GM12878 (cell line): Measurements from ENCODE around the gene SPN. TPM values are rescaled to one million over a fixed set of nuclear protein-coding genes. Genes with fewer than 3 reads are reported as not detected.

ENCODE experiments used
- ATAC-seq: fragments of 200-7000 bp; cut with Tn5 transposase; 3 replicates; pipeline ENCODE4 v1.9.1; 2020; ENCODE audit warnings: mild to moderate bottlenecking, moderate library complexity
- BruUV-seq: library from RNA; stranded (reverse); fragments of 400-500 nt; replicated peaks from 2 replicates; lab custom pipeline; 2021; lab: Mats Ljungman, UMichigan
- CTCF ChIA-PET: fragments of 300-600 bp; sonication (Branson Sonifier 250); formaldehyde crosslinking; extraction: SDS; loops from one replicate; lab custom pipeline; 2021; ENCODE audit warnings: inconsistent platforms; lab: Yijun Ruan, JAX
- POLR2A ChIA-PET: fragments of 350-600 bp; formaldehyde crosslinking; extraction: SDS; loops from one replicate; lab custom pipeline; 2021; ENCODE audit warnings: inconsistent platforms; lab: Charles Lee
- RAD21 ChIA-PET: fragments of 300-600 bp; sonication (Branson Sonifier 250); formaldehyde crosslinking; loops from one replicate; lab custom pipeline; 2023; ENCODE audit warnings: antibody characterized with exemption; ENCODE audit not compliant: unreplicated experiment; lab: Charles Lee
- SMC1A ChIA-PET: fragments of 300-600 bp; sonication (Branson Sonifier 250); formaldehyde crosslinking; loops from one replicate; lab custom pipeline; 2023; ENCODE audit not compliant: unreplicated experiment, uncharacterized antibody; lab: Charles Lee
- DNase-seq: peaks from one replicate; pipeline ENCODE4 v3.0.0-alpha.2; 2011; ENCODE audit warnings: low read depth, low spot score
- FAIRE-seq: peaks from 3 replicates; lab custom pipeline; 2011; peaks lifted over from hg19 to GRCh38; lab: Jason Lieb, UNC
- H2AFZ ChIP-seq: 2 replicates; pipeline ENCODE4 v1.6.0; 2011; ENCODE audit warnings: low read depth, low read length, control low read depth; ENCODE audit not compliant: control insufficient read depth
- H3K27ac ChIP-seq: 2 replicates; pipeline ENCODE4 v1.5.1; 2011; ENCODE audit warnings: control low read depth; ENCODE audit not compliant: control insufficient read depth, insufficient read depth
- H3K27me3 ChIP-seq, 2 experiments: replicated peaks in 1 of 2; 2 replicates each; pipeline versions ENCODE4 v1.6.0 to v1.6.1; 2011; ENCODE audit warnings: low read length in 1 of 2; ENCODE audit not compliant: control insufficient read depth in 2 of 2, insufficient read depth in 2 of 2
- H3K36me3 ChIP-seq, 2 experiments: 2 replicates each; pipeline ENCODE4 v1.5.1; 2011; ENCODE audit warnings: low read length in 1 of 2; ENCODE audit not compliant: control insufficient read depth in 2 of 2, insufficient read depth in 2 of 2
- H3K4me1 ChIP-seq: 2 replicates; pipeline ENCODE4 v1.6.1; 2011; ENCODE audit warnings: mild to moderate bottlenecking, low read length, moderate library complexity, mixed read lengths; ENCODE audit not compliant: control insufficient read depth, insufficient read depth
- H3K4me2 ChIP-seq: 2 replicates; pipeline ENCODE4 v1.6.0; 2011; ENCODE audit warnings: control low read depth; ENCODE audit not compliant: control insufficient read depth, insufficient read depth
- H3K4me3 ChIP-seq: fragments of 200-600 bp; sonication (generic); 2 replicates; pipeline ENCODE4 v1.5.1; 2016
- H3K79me2 ChIP-seq: 2 replicates; pipeline ENCODE4 v1.6.0; 2011; ENCODE audit warnings: low read length; ENCODE audit not compliant: control insufficient read depth, insufficient read depth
- H3K9ac ChIP-seq: 2 replicates; pipeline ENCODE4 v1.8.0; 2011; ENCODE audit warnings: low read length, control low read depth, mixed read lengths; ENCODE audit not compliant: control insufficient read depth, insufficient read depth
- H3K9me3 ChIP-seq: replicated peaks from 3 replicates; pipeline ENCODE4 v1.5.1; 2011; ENCODE audit warnings: mild to moderate bottlenecking, low read length; ENCODE audit not compliant: control insufficient read depth, insufficient read depth
- H4K20me1 ChIP-seq: 2 replicates; pipeline ENCODE4 v1.6.0; 2011; ENCODE audit not compliant: control insufficient read depth, insufficient read depth
- BACH1 ChIP-seq: fragments of 450-650 bp; IDR thresholded peaks from 2 replicates; pipeline ENCODE4 v1.6.1; 2017; ENCODE audit warnings: mild to moderate bottlenecking, borderline replicate concordance
- BCL11A ChIP-seq: IDR thresholded peaks from 2 replicates; pipeline ENCODE4 v1.6.1; 2011; ENCODE audit warnings: low read depth, low read length
- CHD4 ChIP-seq: fragments of 200-600 bp; sonication (generic); IDR thresholded peaks from 2 replicates; pipeline ENCODE4 v1.6.1; 2016; ENCODE audit warnings: mild to moderate bottlenecking
- E4F1 ChIP-seq: fragments of 450-650 bp; IDR thresholded peaks from 2 replicates; pipeline ENCODE4 v1.6.1; 2018; ENCODE audit warnings: borderline replicate concordance, mild to moderate bottlenecking; ENCODE audit not compliant: partially characterized antibody
- IRF4 ChIP-seq: IDR thresholded peaks from 2 replicates; pipeline ENCODE4 v1.6.1; 2011; ENCODE audit warnings: low read depth, low read length
- NFYB ChIP-seq: IDR thresholded peaks from 2 replicates; pipeline ENCODE4 v1.6.1; 2011; ENCODE audit warnings: low read depth, mild to moderate bottlenecking, low read length, improper control_type of control experiment, moderate library complexity; ENCODE audit not compliant: insufficient read depth
- POLR2AphosphoS5 ChIP-seq: IDR thresholded peaks from 2 replicates; pipeline ENCODE4 v1.6.1; 2011; ENCODE audit warnings: mild to moderate bottlenecking, low read length, inconsistent platforms
- RUNX3 ChIP-seq: IDR thresholded peaks from 2 replicates; pipeline ENCODE4 v1.6.1; 2012; ENCODE audit warnings: low read length, inconsistent platforms
- SMAD5 ChIP-seq: IDR thresholded peaks from 2 replicates; pipeline ENCODE4 v1.6.1; 2016; ENCODE audit warnings: antibody characterized with exemption, low read depth
- WGBS: methylation state at CpG from one replicate; pipeline ENCODE4 v1.1.6; 2016; ENCODE audit warnings: low lambda C conversion rate; ENCODE audit not compliant: insufficient replicate concordance, insufficient coverage; ENCODE audit errors: missing lambda C conversion rate; 5-methylcytosine and 5-hydroxymethylcytosine counted together
- in situ Hi-C: fragments of 300-500 bp; cut with MboI; formaldehyde crosslinking; loops from 9 replicates; pipeline ENCODE4 v1.14.3; 2018; ENCODE audit warnings: mixed read lengths
- intact Hi-C: fragments of 100-400 bp; cut with micrococcal nuclease; formaldehyde crosslinking; loops from one replicate; pipeline ENCODE4 v1.14.2; 2022; ENCODE audit not compliant: unreplicated experiment
- polyA plus RNA-seq, 11 experiments: library from polyadenylated mRNA; depleted of rRNA in 4 of 11; unstranded in 6 of 11; stranded (reverse) in 5 of 11; fragments of >200 nt; fragmentation: Nextera tagmentation in 4 of 11; fragmentation: Illumina TruSeq in 1 of 11; extraction: Ambion mirVana in 4 of 11; extraction: Trizol in 1 of 11; gene quantifications; 1 replicate in 1 of 11; 2 replicates in 10 of 11; pipeline versions ENCODE4 v1.2.1 to v1.2.3, GENCODE V29; 2011 to 2016; ENCODE audit warnings: inconsistent platforms in 2 of 11, missing spikeins in 2 of 11, low read depth in 1 of 11
- total RNA-seq, 4 experiments: library from RNA; depleted of rRNA in 3 of 4; stranded (reverse); fragments of >200 nt in 3 of 4; fragmentation: Illumina TruSeq in 1 of 4; extraction: Trizol in 1 of 4; gene quantifications; 2 replicates each; pipeline versions ENCODE4 v1.2.1 to v1.2.3, GENCODE V29; 2013 to 2021
- TF ChIP-seq, protein P1 (sequence below): fragments of 450-650 bp; IDR thresholded peaks from 2 replicates; pipeline ENCODE4 v1.6.1; 2017; ENCODE audit warnings: borderline replicate concordance
- TF ChIP-seq, protein P2 (sequence below): IDR thresholded peaks from 2 replicates; pipeline ENCODE4 v1.6.1; 2012; ENCODE audit warnings: mild to moderate bottlenecking, low read depth, low read length
- TF ChIP-seq, protein P3 (sequence below): IDR thresholded peaks from 2 replicates; pipeline ENCODE4 v1.6.1; 2011; ENCODE audit warnings: borderline replicate concordance, low read depth, mild to moderate bottlenecking, moderate library complexity, low read length; ENCODE audit not compliant: insufficient read depth, poor library complexity, severe bottlenecking
- TF ChIP-seq, protein P4 (sequence below): fragments of 450-650 bp; IDR thresholded peaks from 2 replicates; pipeline ENCODE4 v1.6.1; 2017; ENCODE audit warnings: mild to moderate bottlenecking, low read depth, inconsistent platforms; ENCODE audit not compliant: poor library complexity, severe bottlenecking

The SPN gene
- total and polyA plus RNA-seq, 10 of the 15 experiments (the other 5 are each of a cell fraction or from before 2014, with no cell fraction given): 16.2 to 173 (median 92.7) TPM

GRCh38 chr16:29712809-29713208 is 49.8 kb downstream of the SPN start:
- WGBS: 50% methylated on average over 4 of the region's 4 CpGs
- BruUV-seq: no TSS peak
- H3K4me3 ChIP-seq: no peak overlapping the region
- H3K9me3 ChIP-seq: no peaks in the 10 kb centered on the region; the same call in 2 of the 3 replicates
- intact Hi-C loops: no loop called here
- H3K4me1 ChIP-seq: peaks cover 7% of the 10 kb centered on the region
- in situ Hi-C loops: no loop called here
- no peak overlapping the region for H2AFZ ChIP-seq
- FAIRE-seq (no peak), ATAC-seq (no peak), DNase-seq (no peak)
- CTCF ChIA-PET: interaction anchor here (0.7 to 1.9 kb wide), 6 partner anchors 10 to 136 kb away, joined by 3 to 7 read pairs (median 4); no protein-coding TSS in a partner anchor
- RAD21 ChIA-PET: interaction anchor here (1.0 to 1.1 kb wide), 2 partner anchors 19 to 49 kb away, joined by 3 to 4 read pairs; no protein-coding TSS in a partner anchor
- H3K27me3 ChIP-seq: no peaks in the 10 kb centered on the region; a peak in 1 of 4 replicates
- H4K20me1 ChIP-seq: no peaks in the 10 kb centered on the region
- H3K79me2 ChIP-seq: no peaks in the 10 kb centered on the region
- H3K36me3 ChIP-seq: no peaks in the 10 kb centered on the region
- SMC1A ChIA-PET: interaction anchor here (0.9 to 1.8 kb wide), 4 partner anchors 10 to 23 kb away, joined by 3 to 7 read pairs (median 4); no protein-coding TSS in a partner anchor
- no peak overlapping the region for H3K9ac ChIP-seq
- H3K4me2 ChIP-seq: no peak overlapping the region
- no peak overlapping the region for H3K27ac ChIP-seq
- POLR2A ChIA-PET: interaction anchor here (0.7 to 1.4 kb wide), 3 partner anchors 10 to 69 kb away, joined by 3 to 4 read pairs (median 3); no protein-coding TSS in a partner anchor
- TF ChIP-seq NFYB: no peak
- TF ChIP-seq BCL11A: no peak
- TF ChIP-seq E4F1: no peak
- TF ChIP-seq BACH1: no peak
- TF ChIP-seq, protein P1, sequence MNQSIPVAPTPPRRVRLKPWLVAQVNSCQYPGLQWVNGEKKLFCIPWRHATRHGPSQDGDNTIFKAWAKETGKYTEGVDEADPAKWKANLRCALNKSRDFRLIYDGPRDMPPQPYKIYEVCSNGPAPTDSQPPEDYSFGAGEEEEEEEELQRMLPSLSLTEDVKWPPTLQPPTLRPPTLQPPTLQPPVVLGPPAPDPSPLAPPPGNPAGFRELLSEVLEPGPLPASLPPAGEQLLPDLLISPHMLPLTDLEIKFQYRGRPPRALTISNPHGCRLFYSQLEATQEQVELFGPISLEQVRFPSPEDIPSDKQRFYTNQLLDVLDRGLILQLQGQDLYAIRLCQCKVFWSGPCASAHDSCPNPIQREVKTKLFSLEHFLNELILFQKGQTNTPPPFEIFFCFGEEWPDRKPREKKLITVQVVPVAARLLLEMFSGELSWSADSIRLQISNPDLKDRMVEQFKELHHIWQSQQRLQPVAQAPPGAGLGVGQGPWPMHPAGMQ: no peak
- no peak for TF ChIP-seq RUNX3
- TF ChIP-seq, protein P2, sequence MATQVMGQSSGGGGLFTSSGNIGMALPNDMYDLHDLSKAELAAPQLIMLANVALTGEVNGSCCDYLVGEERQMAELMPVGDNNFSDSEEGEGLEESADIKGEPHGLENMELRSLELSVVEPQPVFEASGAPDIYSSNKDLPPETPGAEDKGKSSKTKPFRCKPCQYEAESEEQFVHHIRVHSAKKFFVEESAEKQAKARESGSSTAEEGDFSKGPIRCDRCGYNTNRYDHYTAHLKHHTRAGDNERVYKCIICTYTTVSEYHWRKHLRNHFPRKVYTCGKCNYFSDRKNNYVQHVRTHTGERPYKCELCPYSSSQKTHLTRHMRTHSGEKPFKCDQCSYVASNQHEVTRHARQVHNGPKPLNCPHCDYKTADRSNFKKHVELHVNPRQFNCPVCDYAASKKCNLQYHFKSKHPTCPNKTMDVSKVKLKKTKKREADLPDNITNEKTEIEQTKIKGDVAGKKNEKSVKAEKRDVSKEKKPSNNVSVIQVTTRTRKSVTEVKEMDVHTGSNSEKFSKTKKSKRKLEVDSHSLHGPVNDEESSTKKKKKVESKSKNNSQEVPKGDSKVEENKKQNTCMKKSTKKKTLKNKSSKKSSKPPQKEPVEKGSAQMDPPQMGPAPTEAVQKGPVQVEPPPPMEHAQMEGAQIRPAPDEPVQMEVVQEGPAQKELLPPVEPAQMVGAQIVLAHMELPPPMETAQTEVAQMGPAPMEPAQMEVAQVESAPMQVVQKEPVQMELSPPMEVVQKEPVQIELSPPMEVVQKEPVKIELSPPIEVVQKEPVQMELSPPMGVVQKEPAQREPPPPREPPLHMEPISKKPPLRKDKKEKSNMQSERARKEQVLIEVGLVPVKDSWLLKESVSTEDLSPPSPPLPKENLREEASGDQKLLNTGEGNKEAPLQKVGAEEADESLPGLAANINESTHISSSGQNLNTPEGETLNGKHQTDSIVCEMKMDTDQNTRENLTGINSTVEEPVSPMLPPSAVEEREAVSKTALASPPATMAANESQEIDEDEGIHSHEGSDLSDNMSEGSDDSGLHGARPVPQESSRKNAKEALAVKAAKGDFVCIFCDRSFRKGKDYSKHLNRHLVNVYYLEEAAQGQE: no peak
- no peak for TF ChIP-seq SMAD5
- no peak for TF ChIP-seq POLR2AphosphoS5
- TF ChIP-seq, protein P3, sequence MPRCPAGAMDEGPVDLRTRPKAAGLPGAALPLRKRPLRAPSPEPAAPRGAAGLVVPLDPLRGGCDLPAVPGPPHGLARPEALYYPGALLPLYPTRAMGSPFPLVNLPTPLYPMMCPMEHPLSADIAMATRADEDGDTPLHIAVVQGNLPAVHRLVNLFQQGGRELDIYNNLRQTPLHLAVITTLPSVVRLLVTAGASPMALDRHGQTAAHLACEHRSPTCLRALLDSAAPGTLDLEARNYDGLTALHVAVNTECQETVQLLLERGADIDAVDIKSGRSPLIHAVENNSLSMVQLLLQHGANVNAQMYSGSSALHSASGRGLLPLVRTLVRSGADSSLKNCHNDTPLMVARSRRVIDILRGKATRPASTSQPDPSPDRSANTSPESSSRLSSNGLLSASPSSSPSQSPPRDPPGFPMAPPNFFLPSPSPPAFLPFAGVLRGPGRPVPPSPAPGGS: no peak
- TF ChIP-seq, protein P4, sequence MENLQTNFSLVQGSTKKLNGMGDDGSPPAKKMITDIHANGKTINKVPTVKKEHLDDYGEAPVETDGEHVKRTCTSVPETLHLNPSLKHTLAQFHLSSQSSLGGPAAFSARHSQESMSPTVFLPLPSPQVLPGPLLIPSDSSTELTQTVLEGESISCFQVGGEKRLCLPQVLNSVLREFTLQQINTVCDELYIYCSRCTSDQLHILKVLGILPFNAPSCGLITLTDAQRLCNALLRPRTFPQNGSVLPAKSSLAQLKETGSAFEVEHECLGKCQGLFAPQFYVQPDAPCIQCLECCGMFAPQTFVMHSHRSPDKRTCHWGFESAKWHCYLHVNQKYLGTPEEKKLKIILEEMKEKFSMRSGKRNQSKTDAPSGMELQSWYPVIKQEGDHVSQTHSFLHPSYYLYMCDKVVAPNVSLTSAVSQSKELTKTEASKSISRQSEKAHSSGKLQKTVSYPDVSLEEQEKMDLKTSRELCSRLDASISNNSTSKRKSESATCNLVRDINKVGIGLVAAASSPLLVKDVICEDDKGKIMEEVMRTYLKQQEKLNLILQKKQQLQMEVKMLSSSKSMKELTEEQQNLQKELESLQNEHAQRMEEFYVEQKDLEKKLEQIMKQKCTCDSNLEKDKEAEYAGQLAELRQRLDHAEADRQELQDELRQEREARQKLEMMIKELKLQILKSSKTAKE: no peak
- TF ChIP-seq CHD4: no peak
- TF ChIP-seq IRF4: no peak
